IPS-18a (cell line): ENCODE data around the gene PRODH.
"Not testable (repeated sequence)": the region's sequence is repeated elsewhere in the genome, so short reads cannot be mapped to it uniquely, and the experiment has no call there.

Experiments used
- H3K27ac ChIP-seq: one replicate; pipeline ENCODE4 v1.5.1; 2013; ENCODE audit warnings: low read length
- H3K27me3 ChIP-seq: one replicate; pipeline ENCODE4 v1.6.1; 2013; ENCODE audit warnings: mild to moderate bottlenecking, low read length; ENCODE audit not compliant: control insufficient read depth, insufficient read depth
- H3K36me3 ChIP-seq: one replicate; pipeline ENCODE4 v1.6.1; 2013; ENCODE audit warnings: low read depth, low read length; ENCODE audit not compliant: control insufficient read depth
- H3K4me1 ChIP-seq: one replicate; pipeline ENCODE4 v1.6.1; 2013; ENCODE audit warnings: low read depth, low read length; ENCODE audit not compliant: control insufficient read depth
- H3K4me3 ChIP-seq: one replicate; pipeline ENCODE4 v1.5.1; 2013; ENCODE audit warnings: low read length
- H3K9ac ChIP-seq: one replicate; pipeline ENCODE4 v1.6.1; 2013; ENCODE audit warnings: mild to moderate bottlenecking, low read length, moderate library complexity
- H3K9me3 ChIP-seq: one replicate; pipeline ENCODE4 v1.6.1; 2013; ENCODE audit warnings: low read depth, low read length; ENCODE audit not compliant: control insufficient read depth

The PRODH gene

GRCh38 chr22:18957621-18958320 lies 21.7 kb upstream of the PRODH start:
- not testable (repeated sequence) for H3K4me3 ChIP-seq, H3K4me1 ChIP-seq, H3K27ac ChIP-seq, H3K9ac ChIP-seq, H3K27me3 ChIP-seq, H3K9me3 ChIP-seq, H3K36me3 ChIP-seq

GRCh38 chr22:18956956-18957355 lies 20.9 kb upstream of the PRODH start:
- H3K4me3 ChIP-seq, H3K9ac ChIP-seq, H3K27ac ChIP-seq, H3K36me3 ChIP-seq, H3K9me3 ChIP-seq, H3K27me3 ChIP-seq, H3K4me1 ChIP-seq: not testable (repeated sequence)

GRCh38 chr22:18956121-18956895 lies 20.2 kb upstream of the PRODH start:
- H3K4me1 ChIP-seq, H3K9ac ChIP-seq, H3K27ac ChIP-seq, H3K4me3 ChIP-seq, H3K36me3 ChIP-seq, H3K27me3 ChIP-seq, H3K9me3 ChIP-seq: not testable (repeated sequence)

DNA sequence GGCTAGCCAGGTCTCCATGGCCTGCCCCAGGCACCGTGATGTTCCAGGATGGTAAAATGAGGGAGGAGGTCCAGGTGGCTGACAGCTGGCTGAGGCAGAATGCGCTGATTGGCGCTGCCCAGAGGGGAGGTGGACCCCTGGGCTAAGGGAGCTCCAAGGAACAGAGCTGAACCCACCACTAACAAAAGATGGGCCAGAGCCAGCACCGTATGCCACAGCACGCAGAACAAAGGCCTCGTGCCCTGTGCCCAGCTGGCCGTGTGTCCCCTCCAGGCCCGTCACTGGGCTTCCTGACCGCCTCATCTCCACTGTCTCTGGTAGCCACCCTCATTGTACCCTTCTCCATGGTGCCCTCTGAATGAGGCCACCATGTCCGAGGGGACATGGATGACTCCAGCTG lies 19.6 kb upstream of the PRODH start:
- Histone ChIP-seq H3K27ac (no peak overlapping the region), H3K4me1 (no peaks in the 10 kb centered on the region), H3K9me3 (no peaks in the 10 kb centered on the region), H3K9ac (no peak overlapping the region), H3K27me3 (no peaks in the 10 kb centered on the region), H3K36me3 (no peaks in the 10 kb centered on the region), H3K4me3 (no peak overlapping the region)

DNA sequence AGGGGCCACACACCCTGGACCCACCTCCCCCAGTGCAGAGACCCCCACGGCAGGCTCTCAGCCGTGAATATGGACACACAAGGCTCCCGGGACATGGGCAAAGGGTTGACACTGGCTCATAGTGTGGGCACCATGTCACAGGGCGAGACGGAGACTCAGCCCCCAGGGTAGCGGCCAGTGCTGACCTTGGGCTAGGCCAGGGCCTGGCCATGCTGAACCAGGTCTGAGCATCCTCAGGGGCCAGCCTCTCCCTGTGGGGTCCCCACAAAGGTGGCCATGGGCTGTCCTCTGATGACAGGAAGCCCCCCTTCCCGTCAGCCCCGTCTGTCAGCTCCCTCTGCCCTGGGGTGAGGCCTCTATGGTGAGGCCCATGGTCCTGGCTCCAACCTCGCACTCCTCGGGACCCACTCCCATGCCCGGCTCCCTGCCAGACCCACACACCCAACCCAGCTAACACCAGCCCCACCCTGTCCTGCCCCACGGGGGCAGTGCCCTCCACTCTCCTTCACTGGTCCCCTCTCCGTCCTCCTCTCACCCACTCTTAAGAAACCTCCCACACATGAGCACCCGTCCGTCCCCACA lies 19.0 kb upstream of the PRODH start:
- Histone ChIP-seq H3K4me3 (no peak overlapping the region), H3K4me1 (no peaks in the 10 kb centered on the region), H3K9ac (no peak overlapping the region), H3K27ac (no peak overlapping the region), H3K36me3 (no peaks in the 10 kb centered on the region), H3K27me3 (no peaks in the 10 kb centered on the region), H3K9me3 (no peaks in the 10 kb centered on the region)

- H3K27me3 ChIP-seq, H3K27ac ChIP-seq, H3K4me3 ChIP-seq, H3K4me1 ChIP-seq, H3K9me3 ChIP-seq, H3K36me3 ChIP-seq, H3K9ac ChIP-seq: not testable (repeated sequence)
These were observed 18.4 kb upstream of the PRODH start for GRCh38 chr22:18954303-18954989.

DNA sequence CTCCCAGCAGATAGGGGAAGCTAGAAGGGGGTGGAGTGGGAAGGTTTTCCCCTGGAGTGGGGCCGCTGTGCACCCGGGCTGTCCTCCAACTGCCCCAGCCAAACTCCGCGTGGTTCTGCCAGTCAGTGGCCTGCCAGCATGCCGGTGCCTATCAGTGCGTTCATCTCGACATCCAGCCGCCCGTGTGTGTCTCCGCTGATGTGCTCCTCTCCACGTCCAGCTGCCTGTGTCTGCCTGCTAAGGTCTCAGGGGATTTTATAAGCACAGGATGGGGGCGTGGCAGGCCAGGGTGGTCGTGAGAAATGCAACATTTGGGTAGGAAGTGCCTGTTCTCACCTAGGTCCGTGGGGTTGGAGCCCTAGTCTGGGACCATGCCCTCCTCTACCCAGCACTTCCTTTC lies 17.0 kb upstream of the PRODH start:
- not testable (repeated sequence) for H3K4me1 ChIP-seq, H3K27me3 ChIP-seq, H3K9ac ChIP-seq, H3K9me3 ChIP-seq, H3K4me3 ChIP-seq, H3K27ac ChIP-seq, H3K36me3 ChIP-seq

DNA sequence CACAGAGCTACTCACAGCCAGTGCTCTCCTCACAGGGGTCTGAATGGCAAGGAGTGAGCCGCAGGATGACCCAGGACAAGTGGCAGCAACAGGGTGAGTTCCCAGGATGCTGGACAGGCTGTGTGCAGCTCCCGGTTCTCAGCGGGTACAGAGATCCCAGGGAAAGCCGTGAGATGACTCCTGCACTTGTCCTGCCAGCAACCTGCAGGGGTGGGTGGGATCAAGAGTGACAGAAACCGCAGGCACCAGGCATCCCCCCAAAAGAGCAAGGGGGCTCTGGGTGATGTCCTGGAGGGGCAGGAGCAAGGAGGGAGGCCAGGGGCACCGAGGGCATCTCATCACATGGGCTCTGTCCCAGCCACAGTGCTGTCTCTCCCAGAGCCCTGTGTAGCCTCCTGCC lies 15.9 kb upstream of the PRODH start:
- Histone ChIP-seq H3K4me3 (no peak overlapping the region), H3K27me3 (no peaks in the 10 kb centered on the region), H3K27ac (no peak overlapping the region), H3K9me3 (no peaks in the 10 kb centered on the region), H3K9ac (no peak overlapping the region), H3K4me1 (peaks cover 8% of the 10 kb centered on the region), H3K36me3 (peaks cover 6% of the 10 kb centered on the region)

- Histone ChIP-seq H3K4me1 (peaks cover 8% of the 10 kb centered on the region), H3K36me3 (peaks cover 6% of the 10 kb centered on the region), H3K9ac (no peak overlapping the region), H3K27me3 (no peaks in the 10 kb centered on the region), H3K9me3 (no peaks in the 10 kb centered on the region), H3K4me3 (no peak overlapping the region), H3K27ac (no peak overlapping the region)
These were observed 14.0 kb upstream of the PRODH start for GRCh38 chr22:18950141-18950540.

DNA sequence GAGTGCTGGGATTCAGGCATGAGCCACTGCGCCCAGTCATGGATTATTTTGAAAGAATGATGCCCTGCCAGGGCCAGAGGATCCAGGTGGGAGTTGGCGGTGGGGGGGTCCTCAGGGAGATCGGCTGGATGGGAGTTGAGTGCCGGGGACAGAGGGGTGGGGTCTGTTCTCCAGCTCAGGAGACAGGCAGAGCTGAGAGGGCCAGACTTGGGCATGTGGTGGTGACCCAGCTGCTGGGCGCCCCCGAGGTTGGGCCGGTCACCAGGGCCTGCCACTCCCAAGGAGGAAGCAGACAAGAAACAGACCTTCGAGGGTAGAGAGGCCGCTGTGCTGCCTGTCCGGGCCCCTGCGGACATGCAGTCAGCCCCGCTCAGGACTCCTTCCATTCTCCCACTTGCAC lies 11.8 kb upstream of the PRODH start:
- no peaks in the 10 kb centered on the region for H3K9me3 ChIP-seq
- peak overlapping the region; percentile 31 for H3K27ac ChIP-seq
- H3K4me3 ChIP-seq, result no peak overlapping the region
- no peak overlapping the region for H3K9ac ChIP-seq
- H3K27me3 ChIP-seq, result no peaks in the 10 kb centered on the region
- peaks cover 6% of the 10 kb centered on the region for H3K36me3 ChIP-seq
- peaks cover 8% of the 10 kb centered on the region for H3K4me1 ChIP-seq

DNA sequence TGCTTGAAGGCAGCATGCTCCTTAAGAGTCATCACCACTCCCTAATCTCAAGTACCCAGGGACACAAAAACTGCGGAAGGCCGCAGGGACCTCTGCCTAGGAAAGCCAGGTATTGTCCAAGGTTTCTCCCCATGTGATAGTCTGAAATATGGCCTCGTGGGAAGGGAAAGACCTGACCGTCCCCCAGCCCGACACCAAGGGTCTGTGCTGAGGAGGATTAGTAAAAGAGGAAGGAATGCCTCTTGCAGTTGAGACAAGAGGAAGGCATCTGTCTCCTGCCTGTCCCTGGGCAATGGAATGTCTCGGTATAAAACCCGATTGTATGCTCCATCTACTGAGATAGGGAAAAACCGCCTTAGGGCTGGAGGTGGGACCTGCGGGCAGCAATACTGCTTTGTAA lies 11.0 kb upstream of the PRODH start:
- H3K27ac ChIP-seq, H3K4me1 ChIP-seq, H3K9ac ChIP-seq, H3K27me3 ChIP-seq, H3K9me3 ChIP-seq, H3K36me3 ChIP-seq, H3K4me3 ChIP-seq: not testable (repeated sequence)
